ENCODE data around the gene ERICH6.

The ERICH6 gene

DNA sequence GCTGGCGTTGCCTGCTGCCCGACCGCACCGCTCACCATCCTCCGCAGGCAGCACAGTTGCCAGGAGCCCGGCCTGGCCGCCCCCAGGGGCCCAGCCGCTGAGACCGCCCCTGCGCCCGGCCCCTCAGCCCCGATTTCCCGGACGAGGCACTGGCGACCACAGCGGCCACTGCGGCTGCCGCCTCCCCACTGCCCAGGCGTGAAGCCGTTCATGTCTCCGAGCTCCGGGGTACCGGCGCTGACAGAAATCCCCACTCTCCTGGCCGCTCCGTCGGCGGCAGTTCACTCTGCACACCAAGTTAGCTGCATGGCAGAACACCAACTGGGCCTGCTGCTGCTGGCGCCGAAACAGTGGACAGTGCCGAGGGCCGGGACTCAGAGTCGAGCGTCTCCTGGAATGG lies 92.1 kb downstream of the ERICH6 start:
- peaks cover 34% of the 10 kb centered on the region for H3K36me3 Mint-ChIP-seq (ENCODE audit: insufficient read depth)
- H3K4me1 Mint-ChIP-seq (ENCODE audit: low read depth in 2 of 2): peaks cover 46 to 71% of the 10 kb centered on the region in 2 donors
- no peaks in the 10 kb centered on the region for H3K9me3 Mint-ChIP-seq
- no peak overlapping the region for H3K27ac Mint-ChIP-seq
- H3K4me3 Mint-ChIP-seq: no peak overlapping the region
- ATAC-seq (replicated peaks) (no peak), DNase-seq (no peak)
- H3K27me3 Mint-ChIP-seq: no peaks in the 10 kb centered on the region

DNA sequence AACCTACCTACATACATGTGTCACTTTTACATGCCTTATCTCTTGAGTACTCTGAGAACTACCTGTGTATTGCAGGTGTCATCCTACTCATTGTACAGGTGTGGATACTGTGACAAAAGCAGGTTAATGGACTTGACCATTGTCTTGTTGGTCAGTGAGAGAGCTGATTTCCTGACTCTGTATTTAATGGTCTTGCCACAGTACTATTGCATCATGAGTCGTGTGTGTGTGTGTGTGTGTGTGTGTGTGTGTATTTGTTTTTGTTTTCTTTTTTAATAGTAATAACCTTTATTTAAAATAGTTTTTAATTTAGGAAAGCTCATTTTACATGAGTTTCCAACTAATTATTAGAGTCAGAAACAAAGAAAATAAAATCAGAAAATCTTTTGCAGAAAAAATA lies 92.9 kb downstream of the ERICH6 start:
- Mint-ChIP-seq H3K27ac (no peak overlapping the region), H3K4me3 (peak overlapping the region; percentile 35 to 36), H3K27me3 (no peaks in the 10 kb centered on the region), H3K4me1 (ENCODE audit: low read depth in 2 of 2) (peaks cover 50 to 78% of the 10 kb centered on the region in 2 donors), H3K36me3 (ENCODE audit: insufficient read depth) (peaks cover 37% of the 10 kb centered on the region), H3K9me3 (no peaks in the 10 kb centered on the region)
- ATAC-seq (replicated peaks) (no peak), DNase-seq (no peak)

DNA sequence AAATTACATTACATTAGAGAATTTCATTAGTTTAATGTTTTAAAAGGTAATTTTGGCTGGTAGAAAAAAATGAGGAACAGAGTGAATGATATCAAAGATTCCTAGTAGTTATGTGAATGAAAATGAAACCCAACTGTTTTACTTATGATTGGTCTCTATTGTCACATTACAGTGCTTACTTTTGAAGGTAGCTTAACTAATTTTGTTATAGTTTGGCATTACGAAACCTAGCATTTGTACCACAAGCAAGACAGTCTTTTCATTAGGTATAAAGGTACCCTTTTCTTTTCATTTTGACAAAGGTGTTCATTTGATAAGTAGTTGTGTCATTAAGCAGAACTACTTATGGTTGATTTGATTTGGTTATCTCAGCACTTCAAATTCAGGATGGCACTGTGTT lies 93.7 kb downstream of the ERICH6 start:
- H3K9me3 Mint-ChIP-seq: no peaks in the 10 kb centered on the region
- H3K4me3 Mint-ChIP-seq: peak overlapping the region; percentile 47 to 58
- H3K36me3 Mint-ChIP-seq (ENCODE audit: insufficient read depth): peaks cover 45% of the 10 kb centered on the region
- no peaks in the 10 kb centered on the region for H3K27me3 Mint-ChIP-seq
- peaks cover 54 to 82% of the 10 kb centered on the region in 2 donors for H3K4me1 Mint-ChIP-seq (ENCODE audit: low read depth in 2 of 2)
- no peak for DNase-seq
- no peak for ATAC-seq (replicated peaks)
- H3K27ac Mint-ChIP-seq: peak overlapping the region; percentile 2 to 71

All from effector memory CD8-positive, alpha-beta T cell (primary cell).